Loucy (cell line): ENCODE measurements around the gene ALDOB.

ENCODE experiments used
- EZH2phosphoT487 ChIP-seq: fragments of 200-600 bp; IDR thresholded peaks from 2 replicates; pipeline ENCODE4 v1.6.1; 2018; ENCODE audit warnings: antibody characterized with exemption, mild to moderate bottlenecking, moderate library complexity, borderline replicate concordance
- TF ChIP-seq, protein P1 (sequence below): fragments of 200-600 bp; sonication (generic); conservative IDR thresholded peaks from 2 replicates; pipeline ENCODE4 v1.5.1; 2014; ENCODE audit warnings: mild to moderate bottlenecking, antibody characterized with exemption, low read length

DNA sequence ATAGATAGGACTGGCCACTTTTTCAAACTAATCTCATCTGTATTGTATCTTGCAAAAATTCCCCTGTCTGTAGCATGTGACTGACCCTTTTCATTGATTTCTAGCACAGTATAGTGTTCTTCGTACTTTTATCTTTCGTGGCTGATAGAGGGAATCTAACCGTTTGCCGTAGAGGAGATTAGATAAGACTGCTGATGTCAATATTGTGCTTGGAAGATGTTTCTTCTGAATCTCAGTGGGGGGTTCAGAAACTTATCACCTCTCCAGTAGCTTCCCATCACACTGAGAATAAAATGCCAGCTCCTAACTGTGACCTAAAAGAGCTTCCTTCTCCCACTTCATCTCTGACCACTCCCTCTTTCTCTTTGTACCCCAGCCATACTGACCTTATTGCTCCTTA is 25.4 kb upstream of the ALDOB start:
- TF ChIP-seq, protein P1, sequence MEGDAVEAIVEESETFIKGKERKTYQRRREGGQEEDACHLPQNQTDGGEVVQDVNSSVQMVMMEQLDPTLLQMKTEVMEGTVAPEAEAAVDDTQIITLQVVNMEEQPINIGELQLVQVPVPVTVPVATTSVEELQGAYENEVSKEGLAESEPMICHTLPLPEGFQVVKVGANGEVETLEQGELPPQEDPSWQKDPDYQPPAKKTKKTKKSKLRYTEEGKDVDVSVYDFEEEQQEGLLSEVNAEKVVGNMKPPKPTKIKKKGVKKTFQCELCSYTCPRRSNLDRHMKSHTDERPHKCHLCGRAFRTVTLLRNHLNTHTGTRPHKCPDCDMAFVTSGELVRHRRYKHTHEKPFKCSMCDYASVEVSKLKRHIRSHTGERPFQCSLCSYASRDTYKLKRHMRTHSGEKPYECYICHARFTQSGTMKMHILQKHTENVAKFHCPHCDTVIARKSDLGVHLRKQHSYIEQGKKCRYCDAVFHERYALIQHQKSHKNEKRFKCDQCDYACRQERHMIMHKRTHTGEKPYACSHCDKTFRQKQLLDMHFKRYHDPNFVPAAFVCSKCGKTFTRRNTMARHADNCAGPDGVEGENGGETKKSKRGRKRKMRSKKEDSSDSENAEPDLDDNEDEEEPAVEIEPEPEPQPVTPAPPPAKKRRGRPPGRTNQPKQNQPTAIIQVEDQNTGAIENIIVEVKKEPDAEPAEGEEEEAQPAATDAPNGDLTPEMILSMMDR, result no peak
- no peak for TF ChIP-seq EZH2phosphoT487
